Left cardiac atrium (tissue), 4 donors: ENCODE data around the gene SDK1. TPM values are rescaled to one million over a fixed set of nuclear protein-coding genes. Genes with fewer than 3 reads are reported as not detected.
"Not testable (repeated sequence)": the region's sequence is repeated elsewhere in the genome, so short reads cannot be mapped to it uniquely, and the experiment has no call there.

ENCODE experiments used
- ATAC-seq, 2 donors: fragments of 200-7000 bp; cut with Tn5 transposase; one replicate each; pipeline ENCODE4 v1.9.1; 2020; ENCODE audit warnings: mild to moderate bottlenecking in 2 of 2, moderate library complexity in 2 of 2
- DNase-seq: peaks from one replicate; pipeline ENCODE4 v3.0.0-alpha.2; 2020
- intact Hi-C, 2 donors: fragments of 100-400 bp; cut with DNase I; formaldehyde crosslinking; loops; one replicate each; pipeline versions ENCODE4 v1.14.1 to v1.15.1; 2022 to 2023
- total RNA-seq, 2 donors: library from RNA; stranded (reverse); fragmentation: NEBNext Ultra II Directional; extraction: Animal tissue kit (Norgen Biotek cat#: 25700); gene quantifications; one replicate each; pipeline ENCODE4 v1.2.1, GENCODE V29; 2021
- donor health status: DM: no; HTN: yes; CAD: no.
- donor health status: DM: no; HTN: yes; CAD: no; lungs with severe emphysema.
- donor health status: DM: yes; HTN: yes; CAD: no.
- donor health status: Dilated cardiomyopathy.

SDK1 gene
- total RNA-seq, 2 donors from 2014 or later: 2.0 to 2.8 TPM

- intact Hi-C loops: no loop called here
- ATAC-seq: no peak
- DNase-seq: no peak
These were observed 929.3 kb downstream of the SDK1 start for GRCh38 chr7:4230352-4230751.

- ATAC-seq (no peak), DNase-seq (no peak)
- intact Hi-C loops: no loop called here
These were observed 932.1 kb downstream of the SDK1 start for GRCh38 chr7:4233146-4233545.

- intact Hi-C loops: no loop called here
- ATAC-seq (no peak), DNase-seq (no peak)
These were observed 932.8 kb downstream of the SDK1 start for GRCh38 chr7:4233621-4234497.

- DNase-seq: no peak
- intact Hi-C loops: no loop called here
- no peak for ATAC-seq
These were observed 933.4 kb downstream of the SDK1 start for GRCh38 chr7:4234498-4234855.

- ATAC-seq (no peak), DNase-seq (no peak)
- intact Hi-C loops: no loop called here
These were observed 933.8 kb downstream of the SDK1 start for GRCh38 chr7:4234886-4235285.

- ATAC-seq: no peak
- intact Hi-C loops: no loop called here
These were observed 934.5 kb downstream of the SDK1 start for GRCh38 chr7:4235596-4235995.

GRCh38 chr7:4236389-4236788 lies 935.3 kb downstream of the SDK1 start:
- ATAC-seq (no peak), DNase-seq (no peak)
- intact Hi-C loops: no loop called here

More at GRCh38 chr7:4235596-4235995, 934.5 kb downstream of the SDK1 start:
- no peak for DNase-seq

- ATAC-seq, intact Hi-C loops, DNase-seq: not testable (repeated sequence)
These were observed 935.8 kb downstream of the SDK1 start for GRCh38 chr7:4236873-4237272.

GRCh38 chr7:4237296-4238235 lies 936.5 kb downstream of the SDK1 start:
- intact Hi-C loops: no loop called here
- ATAC-seq (no peak), DNase-seq (no peak)

- intact Hi-C loops: no loop called here
- DNase-seq (no peak), ATAC-seq (no peak)
These were observed 937.8 kb downstream of the SDK1 start for GRCh38 chr7:4238861-4239260.

GRCh38 chr7:4240042-4240441 lies 939.0 kb downstream of the SDK1 start:
- DNase-seq (no peak), ATAC-seq (no peak)
- intact Hi-C loops: no loop called here

GRCh38 chr7:4240520-4241303 lies 939.7 kb downstream of the SDK1 start:
- no peak for DNase-seq
- intact Hi-C loops: no loop called here
- no peak for ATAC-seq

GRCh38 chr7:4241304-4241612 lies 940.2 kb downstream of the SDK1 start:
- DNase-seq: no peak
- ATAC-seq: no peak
- intact Hi-C loops: no loop called here

GRCh38 chr7:4241791-4242190 lies 940.7 kb downstream of the SDK1 start:
- DNase-seq (no peak), ATAC-seq (no peak)
- intact Hi-C loops: no loop called here

- DNase-seq (no peak), ATAC-seq (no peak)
- intact Hi-C loops: no loop called here
These were observed 941.7 kb downstream of the SDK1 start for GRCh38 chr7:4242706-4243105.

GRCh38 chr7:4244041-4244440 lies 943.0 kb downstream of the SDK1 start:
- no peak for DNase-seq
- ATAC-seq: no peak
- intact Hi-C loops: no loop called here

- intact Hi-C loops: no loop called here
- DNase-seq: no peak
- ATAC-seq: no peak
These were observed 943.6 kb downstream of the SDK1 start for GRCh38 chr7:4244635-4245034.

GRCh38 chr7:4245135-4245865 lies 944.2 kb downstream of the SDK1 start:
- DNase-seq (no peak), ATAC-seq (no peak)
- intact Hi-C loops: no loop called here

GRCh38 chr7:4245866-4246470 lies 944.9 kb downstream of the SDK1 start:
- DNase-seq (no peak), ATAC-seq (no peak)
- intact Hi-C loops: no loop called here
